Myocyte (in vitro differentiated cells): ENCODE results near the gene PCK2. TPM values are rescaled to one million over a fixed set of nuclear protein-coding genes. Genes with fewer than 3 reads are reported as not detected.
"Not testable (repeated sequence)": the region's sequence is repeated elsewhere in the genome, so short reads cannot be mapped to it uniquely, and the experiment has no call there.

Experiments used
- DNase-seq: peaks from one replicate; pipeline ENCODE4 v3.0.0-alpha.2; 2012; ENCODE audit warnings: low read depth
- polyA plus RNA-seq: library from polyadenylated mRNA; unstranded; fragments of >200 nt; gene quantifications from one replicate; pipeline ENCODE4 v1.2.1, GENCODE V29; 2012; ENCODE audit warnings: missing spikeins
- total RNA-seq: library from RNA; depleted of rRNA; stranded (reverse); fragments of >200 nt; gene quantifications from 2 replicates; pipeline ENCODE4 v1.2.3, GENCODE V29; 2014

PCK2 gene
- total RNA-seq: 8.2 and 8.7 TPM in 2 replicates
- polyA plus RNA-seq: 76.6 TPM

GRCh38 chr14:24093901-24094840 is at the start of gene PCK2:
TSS of gene PCK2 (plus strand) at chr14:24094311. CDS start at chr14:24094406, 95 bp downstream.
- peak; percentile 81 for DNase-seq

GRCh38 chr14:24049002-24049401 is 45.1 kb upstream of the PCK2 start:
- DNase-seq: not testable (repeated sequence)

GRCh38 chr14:24050753-24051152 is 43.4 kb upstream of the PCK2 start:
- not testable (repeated sequence) for DNase-seq

- no peak for DNase-seq
Observed at GRCh38 chr14:24051176-24051788, 42.8 kb upstream of the PCK2 start.

- peak; percentile 61 for DNase-seq
Observed at GRCh38 chr14:24051789-24052655, 42.1 kb upstream of the PCK2 start, which contains the start of gene CARMIL3. TSS of gene CARMIL3 (plus strand) at chr14:24052009. CDS start at chr14:24052154, 145 bp downstream.

GRCh38 chr14:24052656-24053547 is 41.2 kb upstream of the PCK2 start:
- no peak for DNase-seq

GRCh38 chr14:24053548-24054323 is 40.4 kb upstream of the PCK2 start:
- no peak for DNase-seq

GRCh38 chr14:24054324-24054641 is 39.8 kb upstream of the PCK2 start:
- DNase-seq: no peak

GRCh38 chr14:24054646-24055045 is 39.5 kb upstream of the PCK2 start:
- DNase-seq: no peak

- no peak for DNase-seq
Observed at GRCh38 chr14:24055971-24056799, 37.9 kb upstream of the PCK2 start.

GRCh38 chr14:24056800-24057184 is 37.3 kb upstream of the PCK2 start:
- DNase-seq: no peak

- DNase-seq: no peak
Observed at GRCh38 chr14:24057271-24057670, 36.8 kb upstream of the PCK2 start.

GRCh38 chr14:24057867-24058259 is 36.2 kb upstream of the PCK2 start:
- DNase-seq: no peak

- peak; percentile 78 for DNase-seq
Observed at GRCh38 chr14:24058260-24058950, 35.7 kb upstream of the PCK2 start.

GRCh38 chr14:24058951-24059475 is 35.1 kb upstream of the PCK2 start:
- DNase-seq: no peak

- no peak for DNase-seq
Observed at GRCh38 chr14:24059841-24060388, 34.2 kb upstream of the PCK2 start.

GRCh38 chr14:24060443-24060842 is 33.7 kb upstream of the PCK2 start:
- DNase-seq: no peak
